HG03565 (cell line): ENCODE measurements around the gene TBC1D3I.
"Not testable (repeated sequence)": the region's sequence is repeated elsewhere in the genome, so short reads cannot be mapped to it uniquely, and the experiment has no call there.

Source experiments
- ATAC-seq: cut with Tn5 transposase; IDR thresholded peaks from one replicate; pipeline ENCODE4 v1.9.1; 2021; ENCODE audit warnings: mild to moderate bottlenecking, moderate library complexity; ENCODE audit not compliant: unreplicated experiment

The TBC1D3I gene

GRCh38 chr17:36264470-36264869 is at the start of gene TBC1D3I:
TSS of gene TBC1D3I (minus strand) at chr17:36264570. CDS start at chr17:36262985, 1,585 bp downstream.
- ATAC-seq, result not testable (repeated sequence)

DNA sequence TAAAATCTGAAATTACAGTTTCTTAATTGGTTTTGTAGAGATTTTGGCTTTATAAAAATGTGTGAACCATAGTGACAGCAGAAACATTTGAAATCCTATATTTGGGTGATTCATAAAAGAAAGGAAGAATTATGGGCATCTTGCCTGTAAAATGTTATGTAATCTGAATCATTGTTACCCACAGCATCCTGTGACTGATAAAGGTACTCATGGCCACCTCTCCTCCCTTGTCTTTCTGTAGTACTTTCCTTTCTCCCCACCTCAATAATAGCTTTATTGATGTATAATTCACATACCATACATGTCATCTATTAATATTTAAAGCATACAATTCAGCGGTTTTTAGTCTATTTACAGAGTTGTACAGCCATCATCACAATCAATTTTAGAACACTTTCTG is 30.8 kb upstream of the TBC1D3I start:
- not testable (repeated sequence) for ATAC-seq

GRCh38 chr17:36289965-36290612 is 25.7 kb upstream of the TBC1D3I start:
- ATAC-seq, result not testable (repeated sequence)

- ATAC-seq, result not testable (repeated sequence)
Observed at GRCh38 chr17:36284219-36284618, 19.8 kb upstream of the TBC1D3I start.

DNA sequence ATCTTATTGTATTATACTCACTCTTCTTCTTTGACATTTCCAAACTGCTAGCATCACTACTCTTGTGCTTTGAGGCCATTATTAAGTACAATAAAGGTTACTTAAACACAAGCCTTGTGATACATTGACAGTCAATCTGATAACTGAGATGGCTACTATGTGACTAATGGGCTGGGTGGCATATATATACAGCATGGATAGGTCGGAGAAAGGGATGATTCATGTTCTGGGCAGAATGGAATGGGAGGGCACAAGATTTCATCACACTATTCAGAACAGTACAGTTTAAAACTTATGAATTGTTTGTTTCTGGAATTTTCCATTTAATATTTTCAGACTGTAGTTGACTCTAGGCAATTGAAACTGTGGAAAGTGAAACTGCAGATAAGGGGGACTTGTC is 18.9 kb upstream of the TBC1D3I start:
- ATAC-seq, result not testable (repeated sequence)

- ATAC-seq, result not testable (repeated sequence)
Observed at GRCh38 chr17:36242046-36242445, 22.3 kb downstream of the TBC1D3I start.

GRCh38 chr17:36229644-36230043 is 34.7 kb downstream of the TBC1D3I start:
- not testable (repeated sequence) for ATAC-seq

GRCh38 chr17:36222967-36223366 is 41.4 kb downstream of the TBC1D3I start:
- not testable (repeated sequence) for ATAC-seq

- not testable (repeated sequence) for ATAC-seq
Observed at GRCh38 chr17:36221581-36222100, 42.7 kb downstream of the TBC1D3I start.

DNA sequence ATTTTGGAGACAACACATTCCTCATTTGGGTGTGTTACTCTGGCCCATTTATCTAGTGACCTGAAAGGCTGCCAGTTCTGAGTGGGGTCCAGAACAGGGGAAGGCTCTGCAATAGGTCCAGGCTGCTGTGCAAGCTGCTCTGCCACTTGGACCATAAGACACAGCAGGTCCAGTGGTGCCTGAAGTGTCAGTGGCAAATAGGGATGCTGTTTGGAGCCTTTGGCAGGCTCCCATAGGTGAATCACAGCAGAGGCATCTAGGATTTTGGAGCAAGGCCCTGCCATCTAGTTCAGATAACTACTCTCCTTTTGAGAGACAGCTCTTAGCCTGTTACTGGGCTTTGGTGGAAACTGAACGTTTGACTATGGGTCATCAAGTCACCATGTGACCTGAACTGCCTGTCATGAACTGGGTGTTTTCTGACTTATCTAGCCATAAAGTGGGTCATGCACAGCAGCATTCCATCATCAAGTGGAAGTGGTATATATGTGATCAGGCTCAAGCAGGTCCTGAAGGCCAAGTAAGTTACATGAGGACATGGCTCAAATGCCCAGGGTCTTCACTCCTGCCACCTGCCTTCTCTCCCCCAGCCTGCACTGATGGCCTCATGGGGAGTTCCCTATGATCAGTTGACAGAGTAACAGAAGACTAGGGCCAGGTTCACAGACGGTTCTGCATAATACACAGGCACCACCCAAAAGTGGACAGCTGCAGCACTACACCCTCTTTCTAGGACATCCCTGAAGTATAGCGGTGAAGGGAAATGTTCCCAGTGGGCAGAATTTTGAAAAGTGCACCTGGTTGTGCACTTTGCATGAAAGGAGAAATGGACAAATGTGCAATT is 43.4 kb downstream of the TBC1D3I start:
- not testable (repeated sequence) for ATAC-seq

- not testable (repeated sequence) for ATAC-seq
Observed at GRCh38 chr17:36219556-36219955, 44.8 kb downstream of the TBC1D3I start.

DNA sequence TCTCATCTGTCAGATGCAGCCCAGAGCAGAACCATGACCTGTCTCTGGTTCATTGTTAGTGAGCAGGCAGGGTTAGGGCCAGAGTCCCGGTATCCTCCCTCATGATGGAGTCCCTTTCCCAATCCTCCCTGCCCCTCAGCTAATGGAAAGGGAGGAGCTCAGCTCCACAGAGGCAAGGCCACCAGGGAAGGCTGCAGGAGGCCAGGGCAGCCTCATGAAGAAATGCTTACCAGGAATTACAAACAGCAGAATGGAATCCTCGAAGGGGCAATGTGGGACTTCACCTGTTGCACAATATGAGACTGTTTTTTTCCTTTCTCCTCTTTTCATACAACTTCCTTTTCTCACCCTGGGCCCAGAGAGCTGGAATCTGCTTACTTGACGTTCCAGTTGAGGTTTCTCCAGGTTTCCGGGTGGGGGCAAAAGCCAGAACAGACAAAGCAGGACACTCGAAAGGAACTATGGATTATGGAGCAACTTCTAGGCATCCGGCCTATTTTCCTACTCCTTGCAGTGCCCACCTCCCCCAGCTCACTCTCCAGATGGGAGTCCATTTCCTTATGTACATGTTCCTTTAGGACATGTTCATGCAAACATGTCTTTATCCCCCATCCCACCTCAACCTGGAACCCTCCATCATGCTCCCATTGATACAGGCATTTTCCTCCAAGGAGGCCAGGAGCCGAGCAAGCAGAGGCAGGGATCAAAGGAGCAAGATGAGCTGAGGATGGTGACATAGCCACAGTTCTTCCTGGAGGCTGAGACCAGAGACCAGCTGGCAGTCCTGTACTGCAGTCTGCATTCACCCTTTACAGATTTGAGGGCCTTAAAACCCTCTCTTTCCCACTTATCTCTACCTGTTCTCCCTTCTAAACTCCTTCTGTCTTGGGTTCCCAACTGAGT is 48.7 kb downstream of the TBC1D3I start:
- ATAC-seq, result not testable (repeated sequence)

GRCh38 chr17:36214918-36215317 is 49.5 kb downstream of the TBC1D3I start:
- ATAC-seq, result no peak

- no peak for ATAC-seq
Observed at GRCh38 chr17:36213695-36214094, 50.7 kb downstream of the TBC1D3I start.

- ATAC-seq, result no peak
Observed at GRCh38 chr17:36212966-36213365, 51.4 kb downstream of the TBC1D3I start.

GRCh38 chr17:36212272-36212605 is 52.1 kb downstream of the TBC1D3I start:
- ATAC-seq, result no peak

DNA sequence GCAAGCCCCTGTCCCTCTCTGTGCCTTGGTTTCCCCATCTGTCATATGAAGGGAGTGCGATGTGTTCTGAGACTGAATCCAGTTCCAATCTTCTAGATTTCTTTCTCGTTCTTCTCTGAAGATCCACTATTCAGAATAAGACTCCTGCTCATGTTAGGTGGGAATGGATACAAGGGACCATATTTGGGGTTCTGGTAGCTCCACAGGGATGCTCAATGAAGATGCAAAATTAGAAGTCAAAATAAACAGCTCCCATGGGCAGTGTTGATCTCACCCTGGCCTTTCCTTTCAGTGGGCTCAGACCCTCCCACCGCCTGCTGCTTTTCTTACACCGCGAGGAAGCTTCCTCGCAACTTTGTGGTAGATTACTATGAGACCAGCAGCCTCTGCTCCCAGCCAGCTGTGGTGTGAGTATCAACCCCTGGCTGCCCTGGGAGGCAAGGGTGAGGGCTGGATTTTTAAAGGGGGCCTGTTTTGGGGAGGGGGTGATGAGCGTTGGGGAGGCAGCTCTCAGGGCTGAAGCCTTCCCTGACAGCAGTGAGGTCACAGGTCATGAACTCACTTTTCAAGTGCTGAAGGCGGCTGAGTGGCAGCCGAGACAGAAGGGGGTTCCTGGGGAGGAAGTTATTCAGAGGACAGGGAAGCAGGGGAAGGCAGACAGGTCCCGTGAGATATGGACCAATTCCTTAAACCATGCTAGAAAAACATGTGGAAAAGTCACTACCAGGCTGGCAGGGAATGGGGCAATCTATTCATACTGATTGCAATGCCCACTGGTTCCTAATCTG is 52.7 kb downstream of the TBC1D3I start:
- not testable (repeated sequence) for ATAC-seq

DNA sequence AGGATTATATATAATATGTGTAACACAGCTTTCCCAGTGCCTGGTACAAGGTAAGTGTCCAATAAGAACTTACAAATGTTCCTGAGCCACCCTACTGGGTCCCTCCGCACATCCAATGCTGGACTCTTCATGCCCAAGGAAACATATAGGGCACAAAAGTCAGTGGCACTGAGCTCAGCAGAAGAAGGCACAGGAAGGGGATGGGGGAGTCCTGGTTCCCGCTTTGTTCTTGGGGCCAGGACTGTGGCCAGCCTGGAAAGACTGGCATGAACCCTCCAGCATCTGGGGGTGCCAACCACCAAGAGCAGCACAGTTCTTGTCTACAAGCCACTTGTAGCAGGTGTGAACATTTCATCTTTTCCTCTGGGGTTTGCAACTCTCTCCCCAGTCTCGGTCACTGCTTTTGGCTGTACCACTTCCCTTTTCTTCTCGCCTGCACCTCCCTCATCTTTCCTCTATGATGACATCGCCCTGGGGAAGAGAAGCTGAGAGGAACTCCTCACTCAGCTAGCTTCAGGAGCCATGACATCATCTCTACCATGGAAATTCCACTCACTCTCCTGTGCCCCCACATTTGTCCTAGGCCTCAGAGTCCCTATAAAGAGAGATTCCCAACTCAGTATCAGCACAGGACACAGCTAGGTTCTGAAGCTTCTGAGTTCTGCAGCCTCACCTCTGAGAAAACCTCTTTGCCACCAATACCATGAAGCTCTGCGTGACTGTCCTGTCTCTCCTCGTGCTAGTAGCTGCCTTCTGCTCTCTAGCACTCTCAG is 53.7 kb downstream of the TBC1D3I start, which contains the start of gene CCL4L2:
CCL4L2 (plus strand) TSS at position 625 of the 773 bp plus-strand sequence.
- ATAC-seq, result peak; percentile 47

DNA sequence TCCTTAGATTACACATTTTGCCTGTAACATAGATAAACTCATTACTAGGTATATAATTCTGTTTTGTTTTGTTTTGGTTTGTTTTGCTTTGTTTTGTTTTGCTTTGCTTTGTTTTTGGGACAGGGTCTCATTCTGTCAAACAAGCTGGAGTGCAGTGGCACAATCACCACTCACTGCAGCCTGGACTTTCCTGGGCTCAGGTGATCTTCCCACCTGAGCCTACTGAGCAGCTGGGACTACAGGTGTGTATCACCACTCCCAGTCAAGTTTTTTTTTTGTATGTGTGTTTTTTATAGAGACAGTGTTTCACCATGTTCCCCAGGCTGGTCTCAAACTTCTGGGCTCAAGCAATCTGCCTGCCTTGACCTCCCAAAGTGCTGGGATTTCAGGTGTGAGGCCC is 54.8 kb downstream of the TBC1D3I start:
- no peak for ATAC-seq
